B cell (primary cell): Measurements from ENCODE around the gene MKRN1. TPM values are rescaled to one million over a fixed set of nuclear protein-coding genes. Genes with fewer than 3 reads are reported as not detected.

Source experiments
- ATAC-seq: fragments of 200-7000 bp; cut with Tn5 transposase; one replicate; pipeline ENCODE4 v1.10.0; 2021; ENCODE audit warnings: low read depth, mild to moderate bottlenecking, moderate number of reproducible peaks, moderate library complexity
- CTCF ChIA-PET: fragments of 350-600 bp; sonication (Branson Sonifier 250); formaldehyde crosslinking; loops from one replicate; lab custom pipeline; 2021; ENCODE audit warnings: antibody characterized with exemption, inconsistent platforms; lab: Charles Lee
- POLR2A ChIA-PET: fragments of 350-600 bp; sonication (Branson Sonifier 250); formaldehyde crosslinking; loops from one replicate; lab custom pipeline; 2021; ENCODE audit warnings: antibody characterized with exemption; lab: Charles Lee
- DNase-seq: peaks from one replicate; pipeline ENCODE4 v3.0.0; 2013
- H2AFZ ChIP-seq: 2 replicates; pipeline ENCODE4 v1.6.1; 2012; ENCODE audit warnings: mild to moderate bottlenecking, low read depth, low read length; ENCODE audit not compliant: insufficient read depth, poor library complexity, severe bottlenecking
- H3K27ac ChIP-seq, 2 donors: 1 replicate in 1 of 2; 2 replicates in 1 of 2; pipeline ENCODE4 v1.5.1; 2012 to 2013; ENCODE audit warnings: low read length in 2 of 2, mild to moderate bottlenecking in 2 of 2, moderate library complexity in 1 of 2
- H3K27me3 ChIP-seq, 4 experiments: fragments of 200-600 bp in 1 of 4; sonication (generic) in 1 of 4; replicated peaks in 1 of 4; 1 replicate in 2 of 4; 2 replicates in 2 of 4; pipeline versions ENCODE4 v1.6.1 to v1.7.0; 2013 to 2016; ENCODE audit warnings: low read length in 3 of 4, mild to moderate bottlenecking in 2 of 4, mixed read lengths in 1 of 4, moderate library complexity in 1 of 4; ENCODE audit not compliant: insufficient read depth in 4 of 4, control insufficient read depth in 3 of 4; ENCODE audit errors: control extremely low read depth in 1 of 4
- H3K36me3 ChIP-seq, 2 experiments: replicated peaks in 1 of 2; 1 replicate in 1 of 2; 2 replicates in 1 of 2; pipeline versions ENCODE4 v1.6.1 to v1.7.1; 2013; ENCODE audit warnings: low read length in 1 of 2; ENCODE audit not compliant: insufficient read depth in 2 of 2, control insufficient read depth in 1 of 2; ENCODE audit errors: control extremely low read depth in 1 of 2, extremely low read depth in 1 of 2
- H3K4me1 ChIP-seq, 2 donors: fragments of 200-600 bp in 1 of 2; sonication (generic) in 1 of 2; 1 replicate in 1 of 2; 2 replicates in 1 of 2; pipeline versions ENCODE4 v1.5.1 to v1.6.1; 2013 to 2017; ENCODE audit warnings: low read length in 2 of 2; ENCODE audit not compliant: control insufficient read depth in 2 of 2, insufficient read depth in 2 of 2
- H3K4me2 ChIP-seq: replicated peaks from 2 replicates; pipeline ENCODE3; 2012; ENCODE audit warnings: mild to moderate bottlenecking, low read depth, low read length; ENCODE audit not compliant: poor library complexity, severe bottlenecking
- H3K4me3 ChIP-seq, 5 experiments: fragments of 200-600 bp in 1 of 5; sonication (generic) in 1 of 5; 1 replicate in 3 of 5; 2 replicates in 2 of 5; pipeline versions ENCODE4 v1.5.1 to v1.7.0; 2011 to 2016; ENCODE audit warnings: low read length in 4 of 5, mild to moderate bottlenecking in 4 of 5, low read depth in 2 of 5, control low read depth in 1 of 5, moderate library complexity in 1 of 5; ENCODE audit not compliant: insufficient read depth in 1 of 5; ENCODE audit errors: control extremely low read depth in 1 of 5, extremely low read depth in 1 of 5
- H3K79me2 ChIP-seq: fragments of 200-600 bp; sonication (generic); one replicate; pipeline ENCODE4 v1.6.0; 2016; ENCODE audit warnings: low read length; ENCODE audit not compliant: control insufficient read depth, insufficient read depth
- H3K9ac ChIP-seq: fragments of 200-600 bp; sonication (generic); 2 replicates; pipeline ENCODE4 v1.6.1; 2017; ENCODE audit warnings: mild to moderate bottlenecking, low read length, moderate library complexity
- H3K9me3 ChIP-seq, 3 donors: one replicate each; pipeline versions ENCODE4 v1.6.1 to v1.7.1; 2013; ENCODE audit warnings: low read length in 2 of 3; ENCODE audit not compliant: control insufficient read depth in 2 of 3, insufficient read depth in 1 of 3; ENCODE audit errors: control extremely low read depth in 1 of 3
- H4K20me1 ChIP-seq: 2 replicates; pipeline ENCODE4 v1.6.0; 2012; ENCODE audit warnings: mild to moderate bottlenecking, low read length; ENCODE audit not compliant: insufficient read depth, control insufficient read depth, poor library complexity, severe bottlenecking
- H3K27ac Mint-ChIP-seq: one replicate; pipeline ENCODE4 v1.8.0; 2021; ENCODE audit warnings: mixed read lengths
- H3K27me3 Mint-ChIP-seq: one replicate; pipeline ENCODE4 v1.8.0; 2021; ENCODE audit warnings: mixed read lengths
- H3K4me1 Mint-ChIP-seq: one replicate; pipeline ENCODE4 v1.8.0; 2021; ENCODE audit warnings: mixed read lengths
- H3K4me3 Mint-ChIP-seq: one replicate; pipeline ENCODE4 v1.8.0; 2021; ENCODE audit warnings: mixed read lengths
- H3K9me3 Mint-ChIP-seq: one replicate; pipeline ENCODE4 v1.8.0; 2022; ENCODE audit warnings: mixed read lengths; ENCODE audit not compliant: insufficient read depth
- CTCF ChIP-seq: fragments of 200-600 bp; IDR thresholded peaks from one replicate; pipeline ENCODE4 v1.8.0; 2022; ENCODE audit warnings: antibody characterized with exemption, mild to moderate bottlenecking
- EZH2 ChIP-seq: IDR thresholded peaks from 2 replicates; pipeline ENCODE4 v1.6.1; 2012; ENCODE audit warnings: borderline replicate concordance, low read depth, mild to moderate bottlenecking, moderate library complexity, low read length; ENCODE audit not compliant: insufficient read depth, poor library complexity, severe bottlenecking
- WGBS: methylation state at CpG from one replicate; pipeline ENCODE4 v1.1.5; 2013; ENCODE audit warnings: missing lambda C conversion rate; ENCODE audit not compliant: insufficient coverage; 5-methylcytosine and 5-hydroxymethylcytosine counted together
- intact Hi-C: fragments of 100-400 bp; cut with micrococcal nuclease; formaldehyde crosslinking; loops from one replicate; pipeline ENCODE4 v1.10.0; 2022
- polyA plus RNA-seq: library from polyadenylated mRNA; depleted of rRNA; stranded (reverse); fragments of >200 nt; gene quantifications from 2 replicates; pipeline ENCODE4 v1.2.3, GENCODE V29; 2012
- total RNA-seq, 2 donors: library from RNA; stranded (reverse); fragments of 120-200 nt in 1 of 2; gene quantifications; 1 replicate in 1 of 2; 2 replicates in 1 of 2; pipeline versions ENCODE4 v1.2.3 to v1.2.4, GENCODE V29; 2013 to 2022

MKRN1 gene
- total and polyA plus RNA-seq, 2 donors (not counting 1 experiment from before 2014, with no cell fraction given): 41.9 to 147 TPM

GRCh38 chr7:140456551-140457051, 22.7 kb downstream of the MKRN1 start:
- H3K9ac ChIP-seq: no peak overlapping the region
- intact Hi-C loops: no loop called here
- H3K27me3 Mint-ChIP-seq: no peaks in the 10 kb centered on the region

More at GRCh38 chr7:140456551-140457051, 22.7 kb downstream of the MKRN1 start:
- DNase-seq: no peak
- no peak overlapping the region for H3K27ac ChIP-seq
- H4K20me1 ChIP-seq: peaks cover 44% of the 10 kb centered on the region
- POLR2A ChIA-PET: no interaction called here
- H3K79me2 ChIP-seq: peaks cover 16% of the 10 kb centered on the region
- Mint-ChIP-seq H3K4me1 (peaks cover 4% of the 10 kb centered on the region), H3K4me3 (no peak overlapping the region), H3K27ac (no peak overlapping the region), H3K9me3 (no peaks in the 10 kb centered on the region)
- CTCF ChIA-PET: interaction anchor here (0.7 kb wide), 1 partner anchor 1072 kb away, joined by 3 read pairs; no protein-coding TSS in a partner anchor
- no peak overlapping the region for H3K4me3 ChIP-seq
- H3K4me2 ChIP-seq: no peak overlapping the region
- H3K4me1 ChIP-seq: no peaks in the 10 kb centered on the region
- ATAC-seq: no peak
- WGBS: 100% methylated on average over 2 of the region's 9 CpGs
- no peaks in the 10 kb centered on the region for H3K9me3 ChIP-seq
- no peaks in the 10 kb centered on the region for H3K27me3 ChIP-seq
- TF ChIP-seq EZH2 (no peak), CTCF (no peak)
- peaks cover 19 to 74% of the 10 kb centered on the region in 2 experiments for H3K36me3 ChIP-seq
- no peak overlapping the region for H2AFZ ChIP-seq
